ENCODE data around the gene SH3PXD2A.
"Not testable (repeated sequence)": the region's sequence is repeated elsewhere in the genome, so short reads cannot be mapped to it uniquely, and the experiment has no call there.

The SH3PXD2A gene

DNA sequence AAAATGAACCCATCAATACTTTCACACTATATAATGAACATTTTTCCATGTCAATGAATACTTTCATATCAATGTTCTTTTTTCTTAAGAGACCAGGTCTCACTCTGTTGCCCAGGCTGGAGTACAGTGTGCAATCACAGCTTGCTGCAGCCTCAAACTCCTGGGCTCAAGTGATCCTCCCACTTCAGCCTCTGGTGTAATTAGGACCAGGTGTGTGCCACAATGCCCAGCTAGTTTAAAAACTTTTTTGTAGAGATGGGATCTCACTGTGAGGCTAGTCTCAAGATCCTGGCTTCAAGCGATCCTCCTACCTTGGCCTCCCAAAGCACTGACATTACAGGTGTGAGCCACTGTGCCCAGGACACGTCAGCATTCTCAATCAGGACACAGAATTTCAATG lies 85.2 kb downstream of the SH3PXD2A start:
- DNase-seq (ENCODE audit: low read depth in 4 of 4, low spot score in 1 of 4): no peak

DNA sequence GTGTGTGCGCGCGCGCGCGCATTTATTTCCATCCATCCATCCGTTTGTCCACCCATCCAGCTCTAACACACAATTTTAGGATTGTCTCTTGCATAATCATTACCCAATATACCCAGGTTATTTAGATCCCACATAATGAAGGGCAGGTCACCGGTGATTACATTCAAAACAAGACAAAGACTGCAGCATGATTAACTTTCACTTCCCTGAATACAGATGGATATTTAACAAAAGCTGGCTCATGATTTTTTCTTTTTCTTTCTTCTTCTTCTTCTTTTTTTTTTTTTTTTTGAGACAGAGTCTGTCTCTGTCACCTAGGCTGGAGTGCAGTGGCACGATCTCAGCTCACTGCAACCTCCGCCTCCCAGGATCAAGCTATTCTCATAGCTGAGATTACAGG lies 86.2 kb downstream of the SH3PXD2A start:
- DNase-seq (ENCODE audit: low read depth in 4 of 4, low spot score in 1 of 4): no peak

DNA sequence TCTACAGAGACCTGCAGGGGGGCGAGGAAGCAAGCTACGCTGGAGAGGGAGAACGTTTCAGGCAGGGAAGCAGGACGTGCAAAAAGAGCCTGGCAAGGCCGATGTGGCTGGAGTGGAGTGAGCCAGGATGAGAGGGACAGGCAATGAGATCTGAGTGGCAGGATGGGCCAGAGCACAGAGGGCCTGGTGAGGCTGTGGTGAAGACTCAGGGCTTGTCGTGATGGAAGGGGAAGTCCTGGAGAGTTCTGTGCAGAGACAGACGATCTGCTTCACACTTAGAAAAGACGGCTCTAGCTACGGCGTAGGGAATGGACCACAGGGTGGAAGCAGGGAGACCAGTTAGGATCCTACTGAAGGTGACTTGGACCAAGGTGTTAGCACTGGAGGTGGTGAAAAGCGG lies 87.0 kb downstream of the SH3PXD2A start:
- no peak for DNase-seq (ENCODE audit: low read depth in 4 of 4, low spot score in 1 of 4)

DNA sequence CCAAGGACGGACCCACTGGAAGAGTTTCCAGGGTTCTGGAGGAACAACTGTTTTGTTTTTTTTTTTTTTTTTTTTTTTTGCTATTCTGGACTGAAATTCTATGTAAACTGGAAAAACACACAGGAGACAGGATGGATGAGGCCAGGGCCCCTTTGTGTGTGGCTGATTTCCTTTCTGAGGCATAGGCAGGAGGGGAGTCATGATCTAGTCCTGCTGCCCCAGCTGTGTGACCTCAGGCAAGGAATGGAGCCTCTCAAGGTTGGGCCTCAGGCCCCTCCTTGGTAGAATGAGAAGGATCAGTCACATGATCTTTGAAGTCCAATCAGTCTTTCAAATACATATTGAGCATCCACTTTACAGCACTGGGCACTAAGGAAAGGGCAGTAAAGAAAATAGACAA lies 87.6 kb downstream of the SH3PXD2A start:
- DNase-seq (ENCODE audit: low read depth in 4 of 4, low spot score in 1 of 4): no peak

DNA sequence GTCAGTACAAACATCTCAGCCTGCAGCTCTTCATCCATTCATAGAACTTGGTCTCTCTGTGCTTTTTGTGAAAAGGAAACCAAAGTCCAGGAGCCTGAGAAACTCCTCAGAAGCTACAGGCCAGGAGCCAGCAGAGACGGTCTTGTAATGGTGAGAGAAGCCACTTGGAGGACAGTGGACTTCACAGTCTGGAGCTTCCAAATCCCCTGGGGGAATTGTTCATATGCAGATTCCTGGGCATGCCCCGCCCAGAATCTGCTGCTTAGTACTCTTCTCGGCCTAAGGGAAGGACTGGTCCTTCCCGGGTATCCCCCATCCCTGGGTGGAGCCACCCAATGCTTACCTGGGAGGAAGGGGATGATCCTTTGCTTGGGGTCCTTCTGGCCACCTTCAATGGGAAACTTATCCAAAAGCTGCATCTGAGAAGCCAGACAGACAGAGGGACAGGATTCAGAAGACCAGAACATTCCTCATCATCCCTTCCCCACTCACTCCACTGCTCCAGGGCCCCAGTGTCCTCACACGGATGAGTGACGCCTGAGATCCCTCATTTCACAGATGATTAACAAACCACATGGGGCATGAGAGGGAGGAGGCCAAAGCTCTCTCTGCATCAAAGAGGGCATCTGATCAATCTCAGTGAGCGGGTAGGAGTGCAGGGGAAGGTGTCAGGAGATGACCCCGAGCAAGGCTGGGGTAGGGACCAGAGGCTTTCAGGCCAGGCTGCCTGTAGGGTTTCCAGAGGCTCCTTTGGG lies 88.4 kb downstream of the SH3PXD2A start:
- DNase-seq (ENCODE audit: low read depth in 4 of 4, low spot score in 1 of 4): no peak

DNA sequence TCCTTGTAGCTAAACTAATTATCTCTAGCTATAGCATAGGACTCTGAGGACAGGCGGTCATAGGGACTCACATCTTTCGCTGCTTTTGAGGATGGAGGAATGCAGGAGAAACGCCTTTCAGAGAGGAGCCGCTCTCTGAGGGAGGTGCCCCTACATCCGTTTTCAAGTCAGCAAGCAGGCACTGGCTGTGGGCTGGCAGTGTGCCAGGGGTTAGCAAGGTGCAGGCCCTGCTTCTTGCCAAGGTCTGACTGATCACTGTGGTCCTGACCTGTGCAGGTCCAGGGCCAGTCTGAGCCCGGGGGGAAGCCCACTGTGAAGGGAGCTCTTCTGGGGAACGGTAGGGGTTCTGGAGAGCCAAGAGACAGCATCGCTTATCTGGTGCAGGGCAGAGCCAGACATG lies 89.4 kb downstream of the SH3PXD2A start:
- DNase-seq (ENCODE audit: low read depth in 4 of 4, low spot score in 1 of 4): peak; percentile 41 to 66 (median 56)

DNA sequence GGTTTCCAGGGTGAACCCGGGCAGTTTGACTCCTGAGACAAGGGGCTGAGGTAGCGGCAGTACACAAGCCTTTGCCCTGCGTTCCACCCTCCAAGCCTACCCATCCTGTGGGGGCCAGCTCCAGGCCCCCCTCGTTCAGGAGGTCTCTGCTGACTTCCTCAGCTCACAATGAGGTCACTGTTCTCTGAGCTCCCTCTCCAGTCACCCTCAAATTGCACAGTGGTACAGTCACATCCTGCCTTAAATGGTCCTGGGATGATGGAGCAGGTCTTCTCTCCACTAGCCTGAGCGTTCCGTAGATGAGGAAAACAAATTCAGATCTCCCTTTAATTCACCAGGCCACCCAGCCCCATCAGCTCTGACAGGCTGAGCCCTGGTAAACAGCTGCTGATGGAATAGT lies 90.2 kb downstream of the SH3PXD2A start:
- no peak for DNase-seq (ENCODE audit: low read depth in 4 of 4, low spot score in 1 of 4)

DNA sequence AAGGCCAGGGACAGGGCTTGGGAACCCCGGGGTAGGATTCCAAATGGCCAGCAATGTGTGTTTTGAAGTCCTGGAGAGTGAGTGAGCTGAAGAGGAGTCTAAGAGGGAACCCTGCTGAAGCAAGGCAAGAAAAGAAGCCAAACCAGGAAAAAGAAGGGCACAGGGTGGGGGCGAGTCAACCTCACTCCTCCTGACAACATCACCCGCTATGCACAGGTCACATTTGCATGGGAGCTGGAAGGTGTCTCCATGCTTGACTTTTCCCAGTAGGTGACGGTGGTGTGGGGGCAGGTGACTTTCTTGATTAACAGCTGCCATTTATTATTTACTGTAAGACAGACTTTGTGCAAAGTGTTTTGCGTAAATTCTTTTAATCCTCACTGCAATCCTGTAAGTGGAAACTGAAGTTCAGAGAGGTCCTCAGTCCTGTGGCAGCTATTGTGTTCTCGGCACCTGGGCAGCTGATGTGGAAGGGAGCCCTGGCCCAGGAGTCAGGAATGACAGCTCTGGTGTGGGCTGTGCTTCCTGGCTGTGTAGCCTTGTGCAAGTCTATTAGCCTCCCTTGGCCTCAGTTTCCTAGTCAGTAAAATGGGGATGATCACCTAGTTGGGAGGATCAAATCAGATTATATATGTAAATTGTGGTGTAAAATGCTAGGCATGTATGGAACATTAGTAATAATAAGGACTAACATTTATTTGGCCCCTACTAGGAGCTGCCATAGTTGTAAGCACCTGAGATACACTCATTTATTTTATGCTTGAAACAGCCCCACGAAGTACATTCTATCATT lies 90.9 kb downstream of the SH3PXD2A start:
- no peak for DNase-seq (ENCODE audit: low read depth in 4 of 4, low spot score in 1 of 4)

DNA sequence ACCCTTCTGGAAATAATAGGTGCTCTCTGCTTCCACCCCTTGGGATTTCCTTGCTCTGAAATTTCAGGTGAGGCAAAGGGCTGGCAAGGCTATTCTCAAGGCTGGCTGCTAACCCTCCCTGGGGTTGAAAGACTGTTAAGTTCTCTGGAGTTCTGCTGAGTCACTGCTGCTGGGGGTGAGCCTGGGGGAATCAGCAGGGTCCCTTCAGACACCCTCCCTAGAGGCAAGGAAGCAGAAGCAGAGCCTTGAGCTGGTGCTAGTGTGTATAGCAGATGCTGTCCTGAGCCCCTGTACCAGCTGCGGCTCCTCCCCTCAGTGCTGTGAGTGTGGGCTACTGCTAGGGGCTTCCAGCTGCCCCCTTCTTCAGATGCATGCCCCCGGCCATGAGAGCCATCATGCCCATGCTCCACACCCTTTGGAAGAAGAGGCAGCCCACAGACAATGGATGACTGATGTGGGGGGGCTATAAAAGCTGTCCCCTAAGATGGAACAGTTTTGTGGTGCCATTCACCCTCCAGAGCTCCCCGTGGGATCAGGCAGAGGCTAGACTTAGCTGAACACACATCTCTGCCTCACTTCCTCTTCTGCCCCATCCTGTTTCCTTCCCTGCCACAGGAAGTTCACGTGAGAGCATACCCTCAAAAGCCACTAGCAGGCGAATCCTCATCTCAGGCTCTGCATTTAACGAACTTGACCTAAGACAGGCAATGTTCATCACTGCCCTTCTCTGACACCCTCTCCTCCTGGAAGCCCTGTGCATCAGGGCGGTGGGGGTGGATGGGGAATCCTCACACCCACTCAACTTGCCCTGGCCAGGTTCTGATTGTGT lies 91.8 kb downstream of the SH3PXD2A start:
- DNase-seq (ENCODE audit: low read depth in 4 of 4, low spot score in 1 of 4): no peak

DNA sequence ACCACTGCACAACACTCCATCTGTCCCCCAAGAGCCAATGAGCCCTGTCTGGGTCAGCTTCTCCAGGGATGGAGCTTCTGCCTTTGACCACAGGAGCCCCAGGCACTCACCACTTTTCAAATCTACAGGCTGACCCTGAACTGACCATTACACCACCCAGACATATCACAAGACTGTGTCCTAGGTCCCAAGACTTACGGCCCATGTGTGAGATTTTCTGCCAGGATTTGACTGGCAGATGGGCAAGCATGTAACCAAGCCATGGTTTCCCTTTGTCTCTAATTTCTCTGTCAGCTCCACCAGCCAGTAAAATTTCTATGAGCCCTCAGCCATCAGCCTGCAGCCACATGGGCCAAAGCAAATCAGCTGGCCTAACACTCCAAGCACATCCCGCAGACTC lies 92.5 kb downstream of the SH3PXD2A start:
- DNase-seq (ENCODE audit: low read depth in 4 of 4, low spot score in 1 of 4): no peak

DNA sequence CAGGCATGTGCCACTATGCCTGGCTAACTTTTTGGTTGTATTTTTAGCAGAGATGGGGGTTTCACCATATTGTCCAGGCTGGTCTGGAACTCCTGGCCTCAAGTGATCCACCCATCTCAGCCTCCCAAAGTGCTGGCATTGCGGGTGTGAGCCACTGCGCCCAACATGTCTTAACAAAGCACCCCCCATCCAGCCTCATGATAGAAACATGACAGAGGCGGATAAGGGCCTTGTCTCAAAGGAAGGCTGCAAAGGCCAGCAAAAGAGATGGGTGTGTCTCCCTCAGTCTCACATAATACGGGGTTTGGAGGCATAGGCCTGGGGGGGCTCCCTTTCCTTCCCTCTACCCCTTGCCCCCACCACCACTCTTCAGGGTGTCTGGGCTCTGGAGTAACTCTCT lies 93.2 kb downstream of the SH3PXD2A start:
- no peak for DNase-seq (ENCODE audit: low read depth in 4 of 4, low spot score in 1 of 4)

DNA sequence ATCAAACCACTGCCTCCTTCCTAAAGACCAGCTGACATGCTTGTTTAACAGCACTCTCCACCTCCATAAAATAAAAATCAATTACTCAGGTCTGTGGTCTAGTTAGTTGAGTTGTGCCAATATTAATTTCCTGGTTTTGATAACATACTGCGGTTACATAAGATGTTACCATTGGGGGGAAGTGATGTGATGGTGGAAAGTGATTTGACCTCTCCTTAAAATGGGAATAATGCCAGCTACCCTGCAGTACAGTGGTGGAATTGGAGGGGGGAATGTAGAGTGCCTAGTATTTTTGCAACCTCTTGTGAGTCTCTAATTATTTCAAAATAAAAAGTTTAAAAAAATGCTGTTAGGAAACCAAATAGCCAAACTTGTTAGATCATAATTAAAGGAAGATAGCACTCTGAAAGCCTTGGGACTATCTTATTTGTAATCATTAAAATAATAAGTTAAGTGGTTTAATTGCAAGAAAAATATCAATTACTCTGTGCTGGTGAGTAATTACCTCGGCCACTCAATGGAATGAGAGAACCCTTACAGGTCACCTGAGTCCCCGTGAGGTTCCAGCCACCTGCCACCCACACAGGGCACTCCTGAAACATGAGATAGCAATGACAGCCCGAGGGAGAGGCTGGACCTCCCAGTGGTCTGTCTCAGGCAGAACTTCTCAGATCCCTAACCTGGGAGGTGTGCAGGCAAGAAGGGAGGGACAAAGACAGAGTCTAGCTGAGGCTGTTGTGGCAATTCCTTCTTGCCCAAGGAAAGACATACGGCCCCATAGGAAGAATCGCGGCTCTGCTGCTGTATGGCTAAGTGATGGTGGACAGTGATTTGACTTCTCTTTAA lies 94.1 kb downstream of the SH3PXD2A start:
- DNase-seq (ENCODE audit: low read depth in 4 of 4, low spot score in 1 of 4): no peak

DNA sequence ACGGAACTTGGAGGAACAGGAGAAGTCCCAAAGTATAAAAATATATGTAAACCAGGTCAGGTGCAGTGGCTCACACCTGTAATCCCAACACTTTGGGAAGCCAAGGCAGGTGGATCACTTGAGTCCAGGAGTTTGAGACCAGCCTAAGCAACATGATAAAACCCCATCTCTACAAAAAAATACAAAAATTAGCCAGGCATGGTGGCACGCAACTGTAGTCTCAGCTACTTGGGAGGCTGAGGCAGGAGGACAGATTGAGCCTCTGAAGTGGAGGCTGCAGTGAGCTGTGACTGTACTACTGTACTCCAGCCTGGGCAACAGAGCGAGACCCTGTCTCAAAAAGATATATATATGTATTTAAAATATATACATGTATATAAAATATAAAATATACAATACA lies 95.1 kb downstream of the SH3PXD2A start:
- not testable (repeated sequence) for DNase-seq (ENCODE audit: low read depth in 4 of 4, low spot score in 1 of 4)

DNA sequence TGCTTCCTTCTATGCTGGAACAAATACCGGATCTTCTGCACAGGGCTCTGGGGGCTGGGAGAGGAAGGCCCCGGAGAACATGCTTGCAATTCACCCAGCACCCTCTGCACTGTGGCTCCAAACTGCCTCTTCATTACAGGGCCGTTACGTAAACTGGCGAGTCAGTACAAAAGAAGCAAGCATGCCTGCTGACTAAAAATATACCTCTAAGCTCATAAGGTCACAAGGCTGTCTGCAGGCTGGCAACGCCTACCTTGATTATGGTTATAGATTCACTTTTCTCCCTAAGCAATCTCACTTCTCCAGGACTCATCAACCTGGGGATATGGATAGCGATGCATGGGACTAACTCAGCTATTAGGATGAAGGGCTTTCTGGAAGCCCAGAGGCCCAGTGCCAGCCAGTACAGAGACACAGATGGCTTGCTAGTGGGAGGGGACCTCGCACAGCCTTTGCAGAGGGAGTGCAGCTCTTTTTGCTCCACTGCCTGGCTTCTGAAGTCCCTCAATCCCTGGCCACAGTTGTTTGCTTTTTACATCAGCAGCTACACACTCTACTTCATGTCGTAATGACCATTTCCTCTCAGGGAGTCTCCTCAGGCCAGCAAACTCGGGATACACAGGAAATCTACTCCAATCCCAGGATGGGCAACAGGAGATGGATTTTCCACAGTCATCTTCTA lies 96.1 kb downstream of the SH3PXD2A start:
- no peak for DNase-seq (ENCODE audit: low read depth in 4 of 4, low spot score in 1 of 4)

DNA sequence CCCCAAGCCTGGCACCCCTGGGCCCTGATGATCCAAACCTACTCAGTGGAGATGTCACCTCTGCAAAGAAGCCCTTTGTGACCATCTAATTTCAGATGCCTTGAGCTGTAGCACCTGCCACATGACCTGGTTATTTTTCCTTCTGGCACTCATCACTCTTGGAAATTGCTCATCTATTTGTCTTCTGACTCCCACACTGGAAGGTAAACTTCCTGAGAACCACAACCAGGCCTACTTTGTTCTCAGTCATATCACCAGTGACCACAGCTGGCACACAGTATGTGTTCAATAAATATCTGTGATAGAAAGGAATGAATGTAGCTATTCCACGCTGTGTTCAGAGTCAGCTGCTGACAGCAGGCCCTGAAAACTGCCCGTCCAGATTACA lies 97.1 kb downstream of the SH3PXD2A start:
- no peak for DNase-seq (ENCODE audit: low read depth in 4 of 4, low spot score in 1 of 4)

DNA sequence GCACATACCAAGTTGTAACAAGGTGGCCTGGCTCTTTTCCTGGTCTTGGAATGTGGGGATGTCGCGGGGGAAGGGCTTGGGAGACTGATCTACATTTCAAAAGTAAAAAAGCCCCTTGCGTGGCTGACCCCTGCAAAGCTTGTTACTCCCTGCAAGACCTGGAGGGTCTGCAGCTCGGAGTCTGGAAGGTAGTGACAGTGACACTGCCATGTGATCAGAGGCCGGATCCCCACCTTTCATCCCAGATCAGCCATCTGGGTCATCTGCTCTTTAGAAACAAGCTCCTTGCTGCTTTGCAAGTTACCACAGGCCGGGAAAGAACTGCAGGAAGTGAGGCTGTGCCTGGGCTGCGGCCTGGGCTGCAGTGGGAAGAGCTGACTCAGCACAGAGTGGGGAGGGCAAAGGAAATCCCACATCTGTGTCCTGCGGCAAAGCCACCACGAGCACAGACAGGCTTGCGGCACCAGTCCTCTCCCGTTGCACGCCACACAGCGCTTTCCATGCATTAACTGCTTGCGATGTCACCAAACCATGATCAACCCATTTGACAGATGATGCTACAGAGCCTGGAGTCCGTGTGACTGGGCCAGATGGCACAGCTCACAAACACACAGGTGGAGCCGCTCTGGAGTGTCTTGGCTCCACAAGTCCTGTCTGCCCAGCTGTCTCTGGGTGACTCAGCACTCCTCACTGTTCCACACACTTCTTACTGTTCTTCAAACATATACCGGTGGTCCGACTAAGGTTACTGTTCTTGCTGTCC lies 97.7 kb downstream of the SH3PXD2A start:
- peak in 2 of 4 experiments; percentile 33 to 64 for DNase-seq (ENCODE audit: low read depth in 4 of 4, low spot score in 1 of 4)

DNA sequence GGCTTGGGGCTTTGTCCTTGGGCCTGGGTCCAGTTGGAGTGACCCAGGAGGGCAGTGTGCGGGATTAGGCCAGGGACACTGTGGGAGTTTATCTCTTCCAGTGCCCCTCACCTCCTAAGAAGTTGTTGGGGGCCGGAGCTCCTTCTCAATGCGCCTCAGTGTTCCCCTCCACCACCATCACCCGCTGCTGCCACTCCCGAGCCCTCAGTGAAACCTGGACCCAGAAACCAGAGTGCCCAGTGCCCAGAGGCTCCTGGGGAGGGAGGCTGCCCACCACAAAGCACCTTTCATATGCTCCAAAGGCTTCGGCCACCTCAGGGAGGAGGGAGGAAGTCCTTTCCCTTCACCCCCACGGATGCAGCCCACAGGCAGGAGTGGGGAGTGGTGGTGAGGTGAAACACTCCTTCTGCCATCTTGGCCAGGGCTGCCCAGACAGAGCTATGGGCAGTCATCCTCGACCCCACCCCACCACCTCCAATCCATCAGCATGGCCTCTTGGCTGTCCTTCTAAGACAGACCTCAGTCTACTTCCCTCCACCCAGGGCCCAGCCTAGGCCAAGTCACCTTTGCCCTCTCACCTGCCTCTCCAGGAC lies 99.0 kb downstream of the SH3PXD2A start:
- DNase-seq (ENCODE audit: low read depth in 4 of 4, low spot score in 1 of 4): no peak

DNA sequence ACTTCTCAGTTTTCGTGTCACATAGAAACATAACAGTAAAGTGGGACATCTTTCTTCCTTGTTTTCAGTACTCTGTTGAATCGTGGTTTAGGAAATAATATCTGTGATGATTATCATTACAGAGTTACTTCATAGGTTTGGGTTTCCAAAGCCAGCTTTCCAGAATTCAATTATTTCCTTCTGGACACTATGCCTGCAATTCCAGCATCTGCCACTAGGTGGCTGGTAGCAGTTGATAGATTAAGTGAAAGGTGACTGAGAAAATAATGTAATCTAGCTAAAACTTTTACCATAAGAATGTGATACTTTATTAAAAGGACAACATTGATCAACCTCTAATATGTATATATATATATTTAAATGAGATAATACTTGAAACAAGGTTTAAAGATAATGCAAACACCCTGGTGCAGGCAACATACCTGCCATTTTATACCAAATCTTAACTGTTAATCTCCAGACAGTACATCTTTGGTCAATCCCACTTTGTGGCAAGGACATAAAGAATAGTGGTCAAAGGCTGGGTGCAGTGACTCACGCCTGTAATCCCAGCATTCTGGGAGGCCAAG lies 102.6 kb downstream of the SH3PXD2A start:
- DNase-seq (ENCODE audit: low read depth in 4 of 4, low spot score in 1 of 4): peak in 1 of 4 experiments; percentile 36

Data from stimulated activated CD4-positive, alpha-beta T cell treated with anti-CD3 and anti-CD28 coated beads, Interleukin-1b, Interleukin-23, amount 100 ng/mL, for 24 hours (primary cell).